HG02610 (cell line): Measurements from ENCODE around the gene SEMA3E.
"Not testable (repeated sequence)": the region's sequence is repeated elsewhere in the genome, so short reads cannot be mapped to it uniquely, and the experiment has no call there.

Source experiments
- ATAC-seq: cut with Tn5 transposase; IDR thresholded peaks from one replicate; pipeline ENCODE4 v1.9.1; 2021; ENCODE audit warnings: mild to moderate bottlenecking, moderate library complexity; ENCODE audit not compliant: unreplicated experiment

The SEMA3E gene

GRCh38 chr7:83562960-83563359 is 86.0 kb downstream of the SEMA3E start:
- no peak for ATAC-seq

- no peak for ATAC-seq
These were observed 86.7 kb downstream of the SEMA3E start for GRCh38 chr7:83562289-83562688.

- ATAC-seq = no peak
These were observed 89.1 kb downstream of the SEMA3E start for GRCh38 chr7:83559887-83560286.

GRCh38 chr7:83552556-83552955 is 96.4 kb downstream of the SEMA3E start:
- ATAC-seq = not testable (repeated sequence)

- no peak for ATAC-seq
These were observed 98.8 kb downstream of the SEMA3E start for GRCh38 chr7:83550100-83550499.

- ATAC-seq = no peak
These were observed 100.7 kb downstream of the SEMA3E start for GRCh38 chr7:83548250-83548649.

GRCh38 chr7:83547526-83547925 is 101.4 kb downstream of the SEMA3E start:
- ATAC-seq = peak; percentile 93

- no peak for ATAC-seq
These were observed 102.4 kb downstream of the SEMA3E start for GRCh38 chr7:83546586-83546985.

GRCh38 chr7:83541187-83541960 is 107.6 kb downstream of the SEMA3E start:
- no peak for ATAC-seq

- no peak for ATAC-seq
These were observed 114.5 kb downstream of the SEMA3E start for GRCh38 chr7:83534488-83534887.

GRCh38 chr7:83532219-83532618 is 116.7 kb downstream of the SEMA3E start:
- no peak for ATAC-seq

- ATAC-seq = no peak
These were observed 117.2 kb downstream of the SEMA3E start for GRCh38 chr7:83531766-83532165.

GRCh38 chr7:83528925-83529423 is 120.0 kb downstream of the SEMA3E start:
- ATAC-seq = no peak

GRCh38 chr7:83524277-83525075 is 124.5 kb downstream of the SEMA3E start:
- no peak for ATAC-seq

- no peak for ATAC-seq
These were observed 128.2 kb downstream of the SEMA3E start for GRCh38 chr7:83520726-83521125.

- no peak for ATAC-seq
These were observed 129.7 kb downstream of the SEMA3E start for GRCh38 chr7:83519240-83519639.

GRCh38 chr7:83517035-83517700 is 131.8 kb downstream of the SEMA3E start:
- ATAC-seq = no peak

GRCh38 chr7:83514977-83515376 is 134.0 kb downstream of the SEMA3E start:
- ATAC-seq = no peak

- peak; percentile 91 for ATAC-seq
These were observed 139.5 kb downstream of the SEMA3E start for GRCh38 chr7:83509255-83510021.

- ATAC-seq = no peak
These were observed 144.6 kb downstream of the SEMA3E start for GRCh38 chr7:83504330-83504729.

- ATAC-seq = no peak
These were observed 146.3 kb downstream of the SEMA3E start for GRCh38 chr7:83502636-83503035.
